Stomach (tissue), 9 donors: Measurements from ENCODE around the gene ABCA1. TPM values are rescaled to one million over a fixed set of nuclear protein-coding genes. Genes with fewer than 3 reads are reported as not detected.

Source experiments
- DNase-seq, 2 donors: peaks; one replicate each; pipeline versions ENCODE4 v3.0.0 to v3.0.0-alpha.2; 2013 to 2019
- H3K27ac ChIP-seq, 5 donors: fragments of 200-600 bp in 4 of 5; sonication (generic) in 4 of 5; one replicate each; pipeline ENCODE4 v1.5.1; 2013 to 2019; ENCODE audit warnings: mild to moderate bottlenecking in 1 of 5, moderate library complexity in 1 of 5
- H3K27me3 ChIP-seq, 3 donors: fragments of 200-600 bp; sonication (generic); one replicate each; pipeline ENCODE4 v1.5.1; 2017 to 2019; ENCODE audit warnings: mixed run types in 1 of 3
- H3K36me3 ChIP-seq, 4 donors: fragments of 200-600 bp; sonication (generic); 1 replicate in 3 of 4; 2 replicates in 1 of 4; pipeline ENCODE4 v1.5.1; 2016 to 2019
- H3K4me1 ChIP-seq, 4 donors: fragments of 200-600 bp; sonication (generic); one replicate each; pipeline ENCODE4 v1.5.1; 2016 to 2019
- H3K4me3 ChIP-seq, 4 donors: fragments of 200-600 bp; sonication (generic) in 3 of 4; one replicate each; pipeline ENCODE4 v1.5.1; 2016 to 2019; ENCODE audit warnings: mild to moderate bottlenecking in 1 of 4
- H3K9me3 ChIP-seq, 4 donors: fragments of 200-600 bp; sonication (generic); one replicate each; pipeline ENCODE4 v1.5.1; 2016 to 2019
- CTCF ChIP-seq, 7 experiments: fragments of 450-650 bp in 4 of 7; fragments of 200-600 bp in 3 of 7; sonication (generic) in 3 of 7; IDR thresholded peaks; one replicate each; pipeline ENCODE4 v1.5.1; 2016 to 2019; ENCODE audit warnings: antibody characterized with exemption in 7 of 7, control low read depth in 2 of 7, mild to moderate bottlenecking in 1 of 7
- EP300 ChIP-seq: sonication (generic); formaldehyde crosslinking; IDR thresholded peaks from one replicate; pipeline ENCODE4 v1.6.1; 2017; ENCODE audit warnings: antibody characterized with exemption
- POLR2A ChIP-seq, 4 donors: fragments of 450-650 bp; IDR thresholded peaks; one replicate each; pipeline ENCODE4 v1.6.1; 2016; ENCODE audit warnings: antibody characterized with exemption in 4 of 4, control low read depth in 2 of 4, mild to moderate bottlenecking in 1 of 4, moderate library complexity in 1 of 4
- POLR2AphosphoS5 ChIP-seq, 3 donors: sonication (generic); formaldehyde crosslinking; IDR thresholded peaks; one replicate each; pipeline ENCODE4 v1.6.1; 2016; ENCODE audit warnings: antibody characterized with exemption in 3 of 3
- WGBS, 5 donors: extraction: QIAGEN DNeasy Blood & Tissue Kit in 3 of 5; methylation state at CpG; one replicate each; pipeline versions ENCODE4 v1.1.5 to v1.1.7; 2013 to 2018; 5-methylcytosine and 5-hydroxymethylcytosine counted together
- intact Hi-C: fragments of 100-400 bp; cut with DNase I; formaldehyde crosslinking; loops from one replicate; pipeline ENCODE4 v1.15.1; 2023; ENCODE audit warnings: low total_unique reads
- polyA plus RNA-seq, 3 donors: library from polyadenylated mRNA; stranded (reverse); fragments of 200-250 nt; gene quantifications; one replicate each; pipeline ENCODE4 v1.2.3, GENCODE V29; 2013
- total RNA-seq, 5 donors: library from RNA; depleted of rRNA; stranded (reverse); fragments of >200 nt; gene quantifications; one replicate each; pipeline versions ENCODE4 v1.1.0 to v1.2.3, GENCODE V29; 2014 to 2016
- donor health status: healthy with polysubstance abuse.
- donor health status: Bipolar disorder and iron deficiency.
- donor health status: healthy.

Gene ABCA1
- total and polyA plus RNA-seq, 8 donors = 1.9 to 75.3 (median 18.4) TPM

- no peak for DNase-seq
- TF ChIP-seq CTCF (IDR thresholded peaks at IDR 0.05) (no peak), POLR2AphosphoS5 (IDR thresholded peaks at IDR 0.05) (peak in 1 of 3 donors; percentile 31)
- peaks cover 22 to 91% (median 69%) of the 10 kb centered on the region in 4 donors for H3K36me3 ChIP-seq
- intact Hi-C loops = no loop called here
- H3K4me1 ChIP-seq = peaks cover 0 to 17% (median 9%) of the 10 kb centered on the region in 4 donors
- no peaks in the 10 kb centered on the region for H3K27me3 ChIP-seq
- H3K27ac ChIP-seq = peak overlapping the region in 2 of 5 donors; percentile 20 to 59
- H3K9me3 ChIP-seq = no peaks in the 10 kb centered on the region
- no peak overlapping the region for H3K4me3 ChIP-seq
- 78 to 91% (median 84%) methylated on average over 7 of the region's 7 CpGs for WGBS, 5 donors
Observed at GRCh38 chr9:104841601-104842141, 86.3 kb downstream of the ABCA1 start.

GRCh38 chr9:104838958-104839357 lies 89.0 kb downstream of the ABCA1 start:
- DNase-seq = no peak
- 87 to 95% (median 90%) methylated on average over 5 of the region's 5 CpGs for WGBS, 5 donors
- Histone ChIP-seq H3K27me3 (no peaks in the 10 kb centered on the region), H3K9me3 (no peaks in the 10 kb centered on the region), H3K4me1 (peaks cover 0 to 26% (median 14%) of the 10 kb centered on the region in 4 donors), H3K4me3 (no peak overlapping the region), H3K36me3 (peaks cover 37 to 96% (median 81%) of the 10 kb centered on the region in 4 donors), H3K27ac (no peak overlapping the region)
- intact Hi-C loops = no loop called here
- TF ChIP-seq POLR2A (IDR thresholded peaks at IDR 0.05) (no peak), CTCF (IDR thresholded peaks at IDR 0.05) (no peak), EP300 (no peak), POLR2AphosphoS5 (IDR thresholded peaks at IDR 0.05) (no peak)

- TF ChIP-seq EP300 (no peak), POLR2AphosphoS5 (IDR thresholded peaks at IDR 0.05) (peak in 1 of 3 donors; percentile 14), CTCF (IDR thresholded peaks at IDR 0.05) (no peak), POLR2A (IDR thresholded peaks at IDR 0.05) (no peak)
- intact Hi-C loops = no loop called here
- Histone ChIP-seq H3K27me3 (no peaks in the 10 kb centered on the region), H3K9me3 (no peaks in the 10 kb centered on the region), H3K36me3 (peaks cover 36 to 100% (median 88%) of the 10 kb centered on the region in 4 donors), H3K4me3 (no peak overlapping the region), H3K27ac (no peak overlapping the region), H3K4me1 (peaks cover 0 to 22% (median 11%) of the 10 kb centered on the region in 4 donors)
- WGBS, 5 donors = 42 to 70% (median 57%) methylated on average over 4 of the region's 4 CpGs
- peak; percentile 29 to 33 for DNase-seq
Observed at GRCh38 chr9:104836767-104837166, 91.2 kb downstream of the ABCA1 start.

- TF ChIP-seq POLR2AphosphoS5 (IDR thresholded peaks at IDR 0.05) (no peak), POLR2A (IDR thresholded peaks at IDR 0.05) (no peak), CTCF (IDR thresholded peaks at IDR 0.05) (no peak), EP300 (no peak)
- H3K4me1 ChIP-seq = peaks cover 0 to 19% (median 10%) of the 10 kb centered on the region in 4 donors
- intact Hi-C loops = no loop called here
- WGBS, 5 donors = 81 to 92% (median 89%) methylated on average over 1 of the region's 1 CpG
- H3K9me3 ChIP-seq = no peaks in the 10 kb centered on the region
- H3K36me3 ChIP-seq = peaks cover 38 to 100% (median 91%) of the 10 kb centered on the region in 4 donors
- H3K27ac ChIP-seq = no peak overlapping the region
- peak in 1 of 2 donors; percentile 29 for DNase-seq
- H3K27me3 ChIP-seq = no peaks in the 10 kb centered on the region
- H3K4me3 ChIP-seq = no peak overlapping the region
Observed at GRCh38 chr9:104836235-104836634, 91.7 kb downstream of the ABCA1 start.
